NCI-H2081 treated with DMSO at 0.1 percent for 48 hours (cell line): ENCODE data around the gene TRPM2.
"Not testable (repeated sequence)": the region's sequence is repeated elsewhere in the genome, so short reads cannot be mapped to it uniquely, and the experiment has no call there.

Experiments
- DNase-seq: peaks from one replicate; lab custom pipeline; 2025; lab: John Stamatoyannopoulos, UW

TRPM2 gene

GRCh38 chr21:44462834-44463200, 109.4 kb downstream of the TRPM2 start:
- DNase-seq, result no peak

DNA sequence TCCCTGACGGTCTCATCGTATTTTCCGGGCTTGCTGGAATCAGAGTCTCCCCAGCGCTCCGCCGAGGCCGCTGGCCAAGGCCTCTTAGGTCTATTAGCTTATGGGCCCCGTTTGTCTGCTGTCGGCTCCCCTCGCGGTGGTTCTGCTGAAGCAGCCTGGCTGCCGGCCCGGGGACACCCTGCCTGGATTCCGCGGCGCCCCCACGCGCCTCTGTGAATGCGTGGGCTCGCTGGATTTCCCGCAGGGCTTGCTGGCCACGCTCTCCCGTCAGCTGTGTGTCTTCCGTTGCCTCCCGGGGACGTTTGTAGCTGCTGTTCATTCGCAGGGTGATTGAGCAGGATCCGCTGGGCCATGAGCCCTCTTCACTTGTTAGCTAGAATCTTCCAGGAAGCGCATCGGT, 110.3 kb downstream of the TRPM2 start:
- no peak for DNase-seq

GRCh38 chr21:44464351-44464750, 110.9 kb downstream of the TRPM2 start:
- no peak for DNase-seq

- DNase-seq, result no peak
Measured at GRCh38 chr21:44466351-44466954, 113.0 kb downstream of the TRPM2 start.

DNA sequence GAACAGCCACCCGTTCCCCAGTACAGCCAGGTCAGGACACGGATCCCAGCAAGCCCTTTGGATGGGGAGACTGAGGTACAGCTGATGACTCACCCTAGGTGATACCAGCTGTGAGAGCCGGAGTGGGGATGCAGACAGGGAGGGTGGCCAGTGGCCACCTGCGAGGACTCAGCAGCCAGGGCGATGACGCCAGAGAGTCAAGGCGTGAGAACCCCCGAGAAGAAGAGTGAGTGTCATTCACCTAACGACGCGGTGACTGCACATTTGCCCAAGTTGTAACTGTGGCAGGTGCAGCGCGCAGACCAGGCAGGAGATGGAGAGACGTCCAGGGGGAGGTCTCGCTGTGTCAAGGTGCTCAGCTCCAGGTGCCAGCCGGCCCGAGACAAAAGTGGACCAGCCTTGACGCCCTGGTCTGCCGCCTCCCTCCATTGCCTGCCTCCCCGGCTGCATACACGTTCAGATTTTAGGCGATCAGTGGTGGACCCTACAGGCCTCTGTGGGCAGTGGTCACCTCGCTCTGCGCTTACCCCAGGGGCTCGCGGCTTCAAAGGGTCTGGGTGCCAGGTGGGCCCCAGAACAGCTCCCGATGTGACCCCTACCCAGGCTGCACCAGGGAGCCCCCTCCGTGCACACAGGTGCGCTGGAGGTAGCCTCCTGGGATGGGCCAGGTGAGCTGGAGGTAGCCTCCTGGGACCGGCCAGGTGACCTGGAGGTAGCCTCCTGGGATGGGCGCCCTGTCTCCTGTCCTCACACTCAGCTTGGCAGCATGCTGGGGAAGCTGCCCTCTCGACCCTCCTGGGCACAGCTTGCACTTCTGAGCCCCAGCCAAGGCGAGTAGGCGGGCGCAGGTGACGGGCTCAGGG, 113.8 kb downstream of the TRPM2 start:
- no peak for DNase-seq

DNA sequence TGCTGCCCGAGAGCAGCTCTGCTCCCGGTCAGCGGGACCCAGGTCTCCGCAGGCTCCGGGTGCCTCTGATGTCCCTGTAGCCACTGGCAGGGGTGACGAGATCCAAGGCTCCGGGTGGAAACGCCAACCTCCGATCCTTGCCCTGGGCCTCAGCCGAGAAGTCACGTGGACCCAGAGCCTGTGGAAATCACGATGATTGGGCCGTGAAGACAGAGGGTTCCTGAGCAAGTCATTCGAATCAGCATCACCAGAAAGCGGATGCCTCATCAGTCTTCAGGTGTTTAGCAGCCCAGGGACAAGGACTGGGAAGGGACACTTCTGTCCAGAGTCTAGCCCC, 114.4 kb downstream of the TRPM2 start:
- DNase-seq, result no peak

DNA sequence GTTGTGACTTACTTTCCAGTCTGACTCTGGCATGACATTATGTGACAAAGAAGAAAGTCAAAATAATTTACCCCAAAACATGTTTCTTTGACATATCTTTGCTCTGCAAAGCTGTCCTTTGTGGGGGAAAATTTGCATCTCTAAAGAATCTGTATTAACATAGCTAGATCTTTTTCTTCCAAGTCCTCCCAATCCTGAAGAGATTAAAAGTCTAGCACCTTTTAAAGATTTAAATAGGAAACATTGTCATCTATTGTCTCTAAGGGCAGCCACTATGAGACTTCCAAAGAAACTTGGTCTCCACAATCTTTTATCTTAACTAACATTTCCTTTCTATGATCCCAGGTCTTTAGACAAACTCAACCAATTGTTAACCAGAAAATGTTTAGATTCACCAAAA, 117.9 kb downstream of the TRPM2 start:
- no peak for DNase-seq

- no peak for DNase-seq
Measured at GRCh38 chr21:44471996-44472395, 118.6 kb downstream of the TRPM2 start.

DNA sequence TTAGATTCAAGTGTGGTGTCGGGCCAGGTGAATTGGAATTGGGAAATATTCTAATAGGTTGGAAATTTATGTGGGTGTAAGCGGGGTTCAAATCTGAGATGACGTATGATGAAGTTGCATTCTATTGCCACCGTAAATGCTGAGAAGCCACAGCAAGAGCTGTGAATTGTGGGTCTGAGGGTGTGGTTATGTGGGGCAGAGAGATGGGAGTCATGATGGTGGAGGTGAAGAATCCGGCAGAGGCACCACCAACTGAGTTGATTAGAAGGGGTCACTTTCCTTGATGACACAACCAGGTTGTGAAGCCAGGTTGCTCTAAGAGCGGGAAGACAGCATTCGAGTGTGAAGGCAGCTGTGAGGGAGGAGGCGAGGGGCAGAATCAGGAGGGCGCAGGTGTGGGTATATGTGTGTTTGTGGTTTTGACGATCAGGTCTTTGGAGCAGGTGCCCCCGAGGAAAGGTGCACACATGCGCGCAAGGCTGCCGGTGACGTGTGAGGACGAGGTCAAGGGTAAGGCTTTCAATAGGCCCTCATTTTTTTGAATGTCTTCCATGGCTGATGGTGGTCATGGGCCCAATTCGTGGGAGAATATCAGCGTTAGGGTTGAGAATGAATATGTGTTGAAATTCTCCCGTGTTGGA, 120.6 kb downstream of the TRPM2 start:
- DNase-seq, result no peak

DNA sequence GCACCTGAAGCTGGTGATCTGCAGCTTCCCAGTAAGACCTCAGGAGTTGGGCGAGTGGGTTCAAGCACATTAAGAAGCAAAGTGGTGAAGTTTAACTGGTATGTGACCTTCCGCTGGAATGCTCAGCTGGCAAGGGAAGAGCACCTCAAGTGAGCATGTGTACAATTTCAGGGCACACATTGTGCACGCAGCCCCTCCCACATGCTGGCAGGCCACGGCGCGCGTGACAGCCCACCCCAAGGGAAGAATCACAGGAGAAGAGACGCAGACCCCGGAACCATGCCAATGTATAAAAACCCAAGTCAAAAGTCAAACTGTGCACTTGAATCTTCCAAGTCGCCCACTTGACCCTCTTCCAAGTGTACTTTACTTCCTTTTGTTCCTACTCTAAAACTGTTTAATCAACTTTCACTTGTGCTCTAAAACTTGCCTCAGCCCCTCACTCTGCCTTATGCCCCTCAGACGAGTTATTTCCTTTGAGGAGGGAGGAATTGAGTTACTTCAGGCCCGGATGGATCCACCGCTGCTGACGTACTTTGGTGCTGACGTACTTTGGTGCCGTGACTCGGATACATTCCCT, 121.9 kb downstream of the TRPM2 start:
- no peak for DNase-seq

- no peak for DNase-seq
Measured at GRCh38 chr21:44477131-44477530, 123.7 kb downstream of the TRPM2 start.

DNA sequence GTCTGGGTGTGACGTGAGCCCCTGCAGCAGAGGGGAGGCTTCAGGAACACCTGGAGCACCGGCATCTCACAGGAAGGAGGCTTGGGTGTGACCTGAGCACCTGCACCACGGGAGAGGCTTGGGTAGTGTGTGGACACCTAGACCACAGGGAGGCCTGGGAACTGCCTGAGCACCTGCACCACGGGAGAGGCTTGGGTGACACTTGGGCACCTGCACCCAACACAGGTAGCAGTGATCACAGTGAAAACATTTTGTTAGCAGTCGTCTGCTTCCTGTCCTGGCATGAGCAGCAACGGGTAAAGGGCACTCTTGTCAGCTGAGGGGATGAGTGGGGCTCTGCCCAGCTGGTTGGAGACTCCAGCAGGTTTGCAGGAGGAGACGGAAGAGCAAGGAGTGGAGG, 124.3 kb downstream of the TRPM2 start:
- DNase-seq, result no peak

DNA sequence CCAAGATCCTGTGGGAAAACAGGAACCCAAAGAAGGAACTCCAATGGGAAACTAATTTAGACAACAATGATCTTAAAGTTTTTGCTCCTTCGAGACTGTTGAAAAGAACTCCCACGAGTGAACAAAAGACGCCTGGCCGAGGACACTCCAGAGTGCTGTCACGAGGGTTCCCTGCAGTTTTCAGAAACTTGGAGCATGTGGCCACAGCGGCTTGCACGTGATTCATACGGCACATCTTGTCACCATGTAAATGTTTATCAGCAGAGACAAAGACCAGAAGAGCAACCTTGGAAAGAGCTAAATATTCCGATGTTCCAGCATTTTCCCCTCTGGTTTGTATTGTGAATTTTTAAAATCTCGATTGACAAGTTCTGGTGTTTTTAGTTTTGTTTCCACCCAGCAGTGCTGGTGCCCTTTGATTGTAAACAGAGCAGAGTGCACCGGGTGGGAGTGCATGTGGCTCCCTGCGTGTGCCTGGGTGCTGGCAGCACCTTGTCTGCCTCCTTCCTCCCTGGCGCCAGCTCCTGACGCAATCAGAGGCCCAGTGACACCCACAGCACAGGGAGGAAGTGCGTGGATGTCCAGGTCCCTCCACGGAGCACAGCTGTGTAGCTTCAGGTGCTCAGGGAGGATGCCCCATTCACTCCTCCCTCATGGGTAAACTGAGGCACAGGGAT, 124.8 kb downstream of the TRPM2 start:
- no peak for DNase-seq

- DNase-seq, result no peak
Measured at GRCh38 chr21:44478801-44479167, 125.4 kb downstream of the TRPM2 start.

DNA sequence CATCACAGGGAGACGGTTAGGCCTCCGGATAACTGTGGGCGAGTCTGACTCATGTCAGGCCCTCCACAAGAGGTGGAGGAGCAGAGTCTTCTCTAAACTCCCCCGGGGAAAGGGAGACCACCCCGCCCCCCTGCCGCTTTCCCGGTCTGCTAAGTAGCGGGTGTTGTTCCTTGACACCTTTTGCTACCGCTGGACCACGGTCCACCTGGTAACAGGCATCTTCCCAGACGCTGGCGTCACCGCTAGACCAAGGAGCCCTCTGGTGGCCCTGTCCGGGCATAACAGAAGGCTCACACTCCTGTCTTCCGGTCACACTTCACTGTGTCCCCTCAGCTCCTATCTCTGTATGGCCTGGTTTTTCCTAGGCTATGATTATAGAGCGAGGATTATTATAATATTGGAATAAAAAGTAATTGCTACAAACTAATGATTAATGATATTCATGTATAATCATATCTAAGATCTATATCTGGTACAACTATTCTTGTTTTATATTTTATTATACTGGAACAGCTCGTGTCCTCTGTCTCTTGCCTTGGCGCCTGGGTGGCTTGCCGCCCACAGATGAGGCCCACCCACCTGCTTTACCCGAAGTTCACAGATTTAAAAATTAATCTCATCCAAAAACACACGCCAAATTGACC, 126.3 kb downstream of the TRPM2 start:
- not testable (repeated sequence) for DNase-seq

DNA sequence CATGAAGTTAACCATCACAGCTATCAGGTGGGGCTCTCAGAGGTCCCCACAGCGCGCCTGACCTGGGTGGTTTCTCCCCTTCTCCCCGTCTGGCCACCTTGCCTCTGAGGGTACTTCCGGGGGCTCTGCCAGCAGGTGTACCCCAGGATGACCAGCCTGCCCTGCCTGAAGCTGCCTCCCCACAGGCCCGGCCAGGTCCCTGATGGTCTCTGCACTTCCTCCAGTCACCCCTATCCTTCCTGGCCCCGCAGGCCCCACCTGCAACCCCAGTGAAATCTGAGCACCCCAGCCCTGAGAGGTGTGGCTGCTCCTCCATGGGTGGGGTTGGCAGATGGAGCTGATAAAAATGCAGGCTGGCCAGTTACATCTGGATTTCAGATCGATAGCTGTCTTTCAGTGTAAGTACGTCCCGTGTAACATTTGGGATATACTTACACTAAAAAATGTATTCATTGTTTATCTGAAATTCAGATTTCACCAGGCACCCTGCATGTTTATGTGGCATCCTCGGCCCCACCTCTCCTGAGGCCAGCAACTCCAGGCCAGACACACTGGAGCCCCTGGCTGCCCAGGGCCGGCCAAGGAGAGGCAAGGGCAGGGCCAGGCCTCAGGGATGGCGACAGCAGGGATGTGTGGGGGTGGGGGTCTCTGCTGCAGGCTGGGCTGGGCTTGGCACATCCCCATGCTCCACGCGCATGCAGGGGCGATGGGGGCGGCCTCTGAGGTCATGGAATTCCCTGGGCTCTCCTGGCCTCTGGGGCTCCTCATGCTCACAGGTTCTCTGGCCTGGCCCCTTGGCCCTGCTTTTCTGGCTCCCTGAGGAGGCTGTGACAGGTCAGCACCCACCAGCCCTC, 127.0 kb downstream of the TRPM2 start:
- DNase-seq, result no peak

DNA sequence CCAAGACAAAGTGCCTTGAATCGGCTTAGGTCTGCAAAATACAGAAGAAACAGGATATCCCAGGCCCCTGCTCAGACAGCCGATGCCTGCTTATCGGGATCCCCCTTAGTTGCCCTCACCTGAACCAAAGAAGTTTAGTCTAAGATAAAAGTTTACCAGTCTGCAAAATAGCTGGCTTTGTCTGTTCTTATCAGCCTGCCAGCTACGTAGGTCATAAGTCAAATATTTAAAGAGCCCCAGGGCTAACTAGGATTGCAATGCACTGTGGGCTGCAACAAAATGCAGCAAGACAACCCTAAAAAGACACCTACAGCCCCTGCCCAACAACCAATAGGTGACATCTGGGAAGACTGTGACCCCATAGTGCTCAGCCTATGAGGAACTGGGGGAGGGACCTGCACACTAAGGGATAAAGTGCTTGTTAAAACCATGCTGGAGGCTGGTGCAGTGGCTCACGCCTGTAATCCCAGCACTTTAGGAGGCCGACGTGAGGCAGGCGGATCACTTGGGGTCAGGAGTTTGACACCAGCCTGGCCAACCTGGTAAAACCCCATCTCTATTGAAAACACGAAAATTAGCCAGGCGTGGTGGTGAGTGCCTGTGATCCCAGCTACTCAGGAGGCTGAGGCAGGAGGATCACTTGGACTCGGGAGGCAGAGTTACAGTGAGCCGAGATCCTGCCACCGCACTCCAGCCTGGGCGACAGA, 129.3 kb downstream of the TRPM2 start:
- no peak for DNase-seq

DNA sequence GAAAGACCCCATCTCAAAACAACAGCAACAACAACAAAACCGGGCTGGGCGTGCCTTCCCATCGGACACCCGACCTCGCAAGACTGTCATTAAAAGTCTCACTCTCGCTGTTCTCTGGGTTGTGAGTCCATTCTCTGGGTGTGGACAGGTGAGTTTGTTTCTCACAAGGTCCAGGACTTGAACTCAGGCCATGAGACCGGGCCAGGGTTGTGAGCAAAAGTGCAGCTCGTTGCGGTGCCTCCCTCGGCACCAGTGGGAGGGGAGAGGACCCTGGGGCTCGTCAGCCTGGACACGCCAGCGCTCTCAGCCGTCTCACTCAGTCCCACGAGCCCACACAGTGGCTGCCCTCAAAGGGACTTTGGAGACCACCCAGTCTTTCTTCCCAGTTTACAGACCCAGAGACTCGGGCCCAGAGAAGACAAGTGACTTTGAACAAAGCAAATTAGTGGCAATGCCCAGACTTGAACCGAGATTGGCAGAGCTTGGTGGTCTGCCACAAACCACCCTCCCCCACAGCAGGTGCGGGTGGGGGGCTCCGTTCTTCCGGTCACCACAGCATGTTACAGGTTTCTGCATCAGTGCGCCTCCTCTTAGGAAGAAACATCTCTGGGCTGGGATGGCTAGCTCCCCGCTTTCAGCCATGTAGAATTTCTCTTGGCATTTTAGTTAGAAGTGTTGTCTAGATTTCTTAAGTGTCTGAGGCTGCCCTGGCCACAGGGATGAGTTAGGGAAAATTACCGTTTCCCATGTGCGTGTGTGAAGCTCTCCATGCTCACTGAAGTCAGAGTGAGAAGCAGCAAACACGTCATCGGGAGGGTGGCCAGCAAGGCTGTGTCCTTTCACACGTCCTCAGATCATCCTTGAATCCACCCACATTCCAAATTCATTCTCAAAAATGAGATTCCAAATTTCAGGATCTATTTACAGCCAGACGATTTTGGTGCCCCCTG, 130.1 kb downstream of the TRPM2 start:
- DNase-seq, result no peak
